Astrocyte of the spinal cord (primary cell): ENCODE measurements around the gene TLK2.

Experiments used
- DNase-seq: peaks from one replicate; pipeline ENCODE4 v3.0.0; 2011; ENCODE audit warnings: low read depth, low spot score
- H3K4me3 ChIP-seq: 2 replicates; pipeline ENCODE4 v1.5.1; 2011; ENCODE audit warnings: low read depth, mild to moderate bottlenecking, low read length, moderate library complexity
- CTCF ChIP-seq: IDR thresholded peaks from 2 replicates; pipeline ENCODE4 v1.5.1; 2012; ENCODE audit warnings: low read depth, mild to moderate bottlenecking, low read length, inconsistent platforms
- in situ Hi-C: cut with HindIII; loops from 2 replicates; pipeline ENCODE4 v1.10.0; 2017; ENCODE audit warnings: low sequenced_read_pairs

The TLK2 gene

GRCh38 chr17:62628831-62629555, 150.4 kb downstream of the TLK2 start:
- no peak for TF ChIP-seq CTCF
- peak overlapping the region; percentile 78 for H3K4me3 ChIP-seq
- DNase-seq = peak; percentile 85
- in situ Hi-C loops = no loop called here

- DNase-seq = no peak
- H3K4me3 ChIP-seq = peak overlapping the region; percentile 78
- in situ Hi-C loops = no loop called here
- no peak for TF ChIP-seq CTCF
Observed at GRCh38 chr17:62629556-62630364, 151.1 kb downstream of the TLK2 start.

- in situ Hi-C loops = no loop called here
- DNase-seq = no peak
- H3K4me3 ChIP-seq = peak overlapping the region; percentile 78
- no peak for TF ChIP-seq CTCF
Observed at GRCh38 chr17:62630365-62631085, 151.9 kb downstream of the TLK2 start.

- TF ChIP-seq CTCF = no peak
- in situ Hi-C loops = no loop called here
- DNase-seq = no peak
- H3K4me3 ChIP-seq = no peak overlapping the region
Observed at GRCh38 chr17:62631086-62631935, 152.7 kb downstream of the TLK2 start.

- H3K4me3 ChIP-seq = no peak overlapping the region
- DNase-seq = no peak
- no peak for TF ChIP-seq CTCF
- in situ Hi-C loops = no loop called here
Observed at GRCh38 chr17:62631936-62632924, 153.6 kb downstream of the TLK2 start.
